AG09309 (cell line): ENCODE measurements around the gene TBCD.

Experiments used
- DNase-seq: peaks from one replicate; pipeline ENCODE4 v3.0.0-alpha.2; 2010; ENCODE audit warnings: low read depth
- H3K4me3 ChIP-seq: 2 replicates; pipeline ENCODE4 v1.5.1; 2011; ENCODE audit warnings: mild to moderate bottlenecking, low read depth, low read length, moderate library complexity; ENCODE audit not compliant: control insufficient read depth
- TF ChIP-seq, protein P1 (sequence below): IDR thresholded peaks from 2 replicates; pipeline ENCODE4 v1.5.1; 2011; ENCODE audit warnings: mild to moderate bottlenecking, low read depth, low read length, inconsistent platforms; ENCODE audit not compliant: insufficient read depth, control insufficient read depth; ENCODE audit errors: missing control alignments

Gene TBCD

DNA sequence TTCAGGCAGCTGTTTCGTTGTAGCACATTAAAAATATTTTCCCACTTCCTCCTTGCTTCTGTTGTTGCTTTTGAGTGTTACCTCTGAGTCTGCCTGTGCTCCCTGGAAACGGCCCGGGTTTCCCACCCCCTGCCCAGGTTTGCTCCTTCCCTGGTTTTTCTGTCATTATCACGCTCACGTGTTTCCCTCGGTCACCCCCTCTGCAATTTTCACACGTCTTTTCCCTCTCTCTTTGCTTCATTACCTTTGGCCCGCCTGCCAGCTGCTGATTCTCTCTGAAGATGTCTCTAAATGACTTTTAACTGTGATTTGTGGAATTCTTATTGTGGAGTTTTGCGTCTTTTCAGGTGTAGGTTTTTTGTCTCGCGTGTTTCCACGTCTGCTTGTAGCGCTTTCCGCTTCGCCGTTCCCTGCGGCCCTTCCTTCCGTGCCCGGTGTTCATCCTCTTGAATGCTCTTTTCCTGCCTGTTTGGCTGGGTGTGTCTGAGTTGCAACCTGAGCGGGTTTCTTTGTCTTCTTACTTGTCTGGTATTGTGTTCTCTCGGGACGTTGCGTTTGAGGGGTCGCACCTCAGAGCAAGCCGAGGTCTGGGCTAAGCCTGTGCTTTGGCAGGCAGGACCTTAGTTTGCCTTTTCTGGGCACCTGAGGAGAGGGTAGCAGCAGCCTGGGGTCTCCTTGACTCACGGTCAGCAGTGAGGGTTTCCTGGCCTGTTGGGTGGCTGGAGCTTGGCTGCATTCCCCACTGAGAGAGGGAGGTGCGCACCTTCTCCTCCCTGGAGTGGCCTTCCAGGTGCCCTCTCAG lies 184.3 kb downstream of the TBCD start:
- TF ChIP-seq, protein P1, sequence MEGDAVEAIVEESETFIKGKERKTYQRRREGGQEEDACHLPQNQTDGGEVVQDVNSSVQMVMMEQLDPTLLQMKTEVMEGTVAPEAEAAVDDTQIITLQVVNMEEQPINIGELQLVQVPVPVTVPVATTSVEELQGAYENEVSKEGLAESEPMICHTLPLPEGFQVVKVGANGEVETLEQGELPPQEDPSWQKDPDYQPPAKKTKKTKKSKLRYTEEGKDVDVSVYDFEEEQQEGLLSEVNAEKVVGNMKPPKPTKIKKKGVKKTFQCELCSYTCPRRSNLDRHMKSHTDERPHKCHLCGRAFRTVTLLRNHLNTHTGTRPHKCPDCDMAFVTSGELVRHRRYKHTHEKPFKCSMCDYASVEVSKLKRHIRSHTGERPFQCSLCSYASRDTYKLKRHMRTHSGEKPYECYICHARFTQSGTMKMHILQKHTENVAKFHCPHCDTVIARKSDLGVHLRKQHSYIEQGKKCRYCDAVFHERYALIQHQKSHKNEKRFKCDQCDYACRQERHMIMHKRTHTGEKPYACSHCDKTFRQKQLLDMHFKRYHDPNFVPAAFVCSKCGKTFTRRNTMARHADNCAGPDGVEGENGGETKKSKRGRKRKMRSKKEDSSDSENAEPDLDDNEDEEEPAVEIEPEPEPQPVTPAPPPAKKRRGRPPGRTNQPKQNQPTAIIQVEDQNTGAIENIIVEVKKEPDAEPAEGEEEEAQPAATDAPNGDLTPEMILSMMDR: no peak
- no peak for DNase-seq
- H3K4me3 ChIP-seq: no peak overlapping the region

DNA sequence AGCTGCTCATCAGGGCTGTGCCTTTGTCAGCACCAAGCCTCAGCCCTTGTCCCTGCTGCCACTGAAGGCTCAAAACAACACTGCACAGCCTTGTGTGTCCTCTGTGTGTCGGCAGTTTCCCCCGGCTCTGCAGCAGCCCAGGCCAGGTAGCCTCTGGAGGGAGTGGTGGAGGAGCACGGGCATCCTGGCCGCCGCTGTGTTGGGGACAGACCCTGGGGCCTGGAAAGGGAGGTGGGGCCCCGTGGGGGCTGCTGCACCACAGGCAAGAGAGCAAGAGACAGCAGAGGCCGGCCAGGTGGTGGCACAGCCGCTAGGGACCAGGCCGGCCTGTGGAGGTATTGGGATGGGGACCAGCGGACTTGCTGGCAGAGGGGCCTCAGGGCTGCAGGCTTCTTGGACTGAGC lies 184.9 kb downstream of the TBCD start:
- no peak overlapping the region for H3K4me3 ChIP-seq
- TF ChIP-seq, protein P1: no peak
- no peak for DNase-seq

DNA sequence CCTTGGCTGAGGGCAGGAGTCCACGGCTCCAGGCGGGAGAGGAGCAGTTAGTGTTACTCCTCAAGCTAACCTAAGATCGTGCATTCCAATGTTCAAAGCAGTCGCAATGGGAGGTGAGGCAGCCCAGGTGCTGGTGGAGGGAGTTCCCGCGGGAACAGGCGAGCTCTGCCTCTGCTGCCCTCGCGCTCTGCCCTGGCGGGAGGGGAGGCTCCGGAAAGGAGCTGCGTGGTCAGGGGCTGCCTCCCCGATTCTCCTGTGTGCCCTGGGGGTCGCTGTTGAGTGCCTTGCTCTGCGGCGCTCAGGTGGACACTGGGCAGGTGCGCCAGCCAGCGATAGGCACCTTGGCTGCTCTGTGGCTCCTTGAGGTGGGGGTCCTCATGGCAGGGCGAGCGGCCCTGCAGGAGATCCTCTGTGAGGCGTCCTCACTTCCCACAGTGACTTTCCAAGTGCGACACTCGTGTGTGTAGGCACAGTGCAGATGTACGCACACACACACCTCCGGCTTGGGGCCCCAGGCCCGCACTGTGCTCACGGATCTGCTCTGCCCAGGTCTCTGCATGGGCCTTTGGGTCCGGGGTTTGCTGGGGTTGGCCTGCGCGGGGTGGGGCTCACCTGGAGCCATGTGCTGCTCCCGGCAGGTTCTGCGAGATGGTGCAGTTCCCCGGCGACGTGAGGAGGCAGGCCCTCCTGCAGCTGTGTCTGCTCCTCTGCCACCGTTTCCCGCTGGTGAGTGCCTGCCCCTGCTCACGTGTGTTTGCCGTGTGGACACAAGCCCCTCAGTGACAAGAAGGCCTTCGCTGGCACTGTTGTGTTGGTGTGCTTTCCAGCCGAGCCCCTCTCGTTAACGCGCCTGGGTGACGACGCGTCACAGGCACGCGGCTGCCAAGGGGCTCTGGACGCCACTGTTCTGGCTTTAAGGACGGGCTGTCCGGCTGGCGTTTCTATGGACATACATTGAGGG lies 185.8 kb downstream of the TBCD start:
- no peak overlapping the region for H3K4me3 ChIP-seq
- DNase-seq: no peak
- TF ChIP-seq, protein P1: no peak

DNA sequence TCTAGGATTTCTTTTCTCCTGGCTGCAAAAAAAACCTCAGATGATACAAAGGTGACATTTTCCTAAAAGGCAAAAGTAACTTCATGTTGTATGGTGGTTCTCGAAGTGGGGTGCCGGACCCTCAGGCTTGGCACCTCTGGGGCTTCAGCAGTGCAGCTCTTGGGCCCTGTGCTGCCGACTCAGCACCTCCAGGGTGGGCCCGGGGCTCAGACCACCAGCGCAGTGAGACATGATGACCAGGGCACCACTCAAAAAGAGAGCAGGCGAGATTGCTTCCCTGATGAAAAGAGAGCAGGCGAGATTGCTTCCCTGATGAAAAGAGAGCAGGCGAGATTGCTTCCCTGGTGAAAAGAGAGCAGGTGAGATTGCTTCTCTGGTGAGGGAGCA lies 186.6 kb downstream of the TBCD start:
- TF ChIP-seq, protein P1: no peak
- no peak for DNase-seq
- H3K4me3 ChIP-seq: no peak overlapping the region

DNA sequence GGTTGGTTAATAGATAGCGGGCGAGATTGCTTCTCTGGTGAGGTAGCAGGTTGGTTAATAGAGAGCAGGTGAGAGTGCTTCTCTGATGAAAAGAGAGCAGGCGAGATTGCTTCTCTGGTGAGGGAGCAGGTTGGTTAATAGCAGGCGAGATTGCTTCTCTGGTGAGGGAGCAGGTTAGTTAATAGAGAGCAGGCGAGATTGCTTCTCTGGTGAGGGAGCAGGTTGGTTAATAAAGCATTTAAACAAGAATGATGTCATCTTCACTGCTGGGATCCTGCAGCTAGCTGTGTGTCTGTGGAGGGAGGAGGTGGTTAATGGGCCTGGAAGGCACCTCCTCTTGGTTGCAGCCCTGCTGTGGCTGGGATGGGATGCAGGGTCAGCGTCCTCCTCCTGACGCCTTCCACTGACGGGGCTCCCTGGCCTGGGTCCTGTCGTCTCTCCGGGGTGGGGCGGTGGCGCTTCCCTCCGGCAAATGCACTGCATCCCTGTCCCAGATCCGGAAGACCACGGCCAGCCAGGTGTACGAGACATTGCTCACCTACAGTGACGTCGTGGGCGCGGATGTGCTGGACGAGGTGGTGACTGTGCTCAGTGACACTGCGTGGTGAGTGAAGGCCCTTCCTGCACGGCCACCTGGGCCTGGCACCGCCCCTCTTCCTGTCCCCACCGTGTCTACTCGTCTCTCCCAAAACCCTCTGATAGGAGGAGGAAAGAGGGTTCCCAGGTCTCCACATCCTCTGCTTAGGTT lies 187.2 kb downstream of the TBCD start:
- TF ChIP-seq, protein P1: no peak
- no peak overlapping the region for H3K4me3 ChIP-seq

DNA sequence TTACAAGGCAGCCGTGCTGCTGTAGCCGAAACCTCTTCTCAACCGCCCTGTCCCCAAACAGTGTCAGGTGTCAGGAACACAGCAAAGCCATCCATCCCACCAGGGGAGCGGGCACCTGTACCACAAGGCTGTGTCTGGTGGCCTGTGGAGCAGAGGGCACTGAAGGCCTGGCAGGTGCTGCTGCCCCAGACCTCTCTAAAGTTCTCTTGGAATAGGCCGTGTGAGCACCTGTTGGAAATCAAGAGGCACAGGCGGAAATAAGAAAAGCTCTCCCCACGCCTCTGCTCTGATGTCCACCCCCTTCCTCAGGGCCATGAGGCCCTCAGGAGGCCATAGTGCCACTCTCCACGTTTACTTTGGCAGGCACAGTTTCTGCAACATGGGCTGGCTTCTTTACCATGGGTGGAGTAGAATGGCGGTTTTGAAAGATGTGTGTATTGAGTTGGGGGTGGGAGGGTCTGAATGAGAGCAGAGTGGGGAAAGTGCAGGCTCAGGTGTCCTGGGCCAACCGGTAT lies 187.8 kb downstream of the TBCD start:
- TF ChIP-seq, protein P1: no peak
- DNase-seq: no peak

More for the DNA sequence above, 187.2 kb downstream of the TBCD start:
- no peak for DNase-seq

More for the DNA sequence above, 187.8 kb downstream of the TBCD start:
- H3K4me3 ChIP-seq: no peak overlapping the region
